ENCODE results near the gene MTG2. TPM values are rescaled to one million over a fixed set of nuclear protein-coding genes. Genes with fewer than 3 reads are reported as not detected.

MTG2 gene
- total and polyA plus RNA-seq, 2 of the 13 experiments (the other 11 are each of a cell fraction or from before 2014, with no cell fraction given), result 20.4 to 37.8 TPM

DNA sequence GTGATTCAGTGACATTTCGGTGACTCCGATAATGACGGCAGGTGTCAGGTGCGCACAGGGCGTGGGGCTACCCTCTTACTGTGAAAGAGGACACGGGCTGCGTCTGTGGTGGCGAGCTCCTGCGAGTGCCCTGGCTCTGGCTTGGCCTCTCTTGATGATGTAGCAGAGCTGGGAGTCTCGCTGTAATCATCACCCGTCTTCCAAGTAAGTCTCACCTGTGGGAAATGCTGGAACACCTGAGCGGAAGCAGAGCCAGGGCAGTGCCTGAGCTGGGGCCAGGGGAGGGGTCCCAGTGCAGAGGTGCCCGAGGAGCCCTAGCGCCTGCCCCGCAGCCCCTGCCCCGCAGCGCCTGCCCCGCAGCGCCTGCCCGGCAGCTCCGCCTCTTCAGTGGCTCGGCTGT is 60.3 kb downstream of the MTG2 start (continued):
- no peak for TF ChIP-seq AHDC1 (CRISPR knock-in tag; IDR thresholded peaks at IDR 0.05; ENCODE audit: borderline replicate concordance)
- 0 out of 2 replicates have a peak, but pooled peaks have one; percentile 31 for TF ChIP-seq RBFOX2 (IDR thresholded peaks at IDR 0.05; ENCODE audit: low read depth, low read length)

- POLR2A ChIA-PET, result no interaction called here
- in situ Hi-C loops (cut with HindIII; ENCODE audit: extremely low pct_ligation_motif_present, low pct_unique_long_range_greater_than_20kb) (no loop called here), intact Hi-C loops (cut with micrococcal nuclease; ENCODE audit: unreplicated experiment) (no loop called here)
- H3K36me3 ChIP-seq (replicated peaks in 1 of 2; ENCODE audit: control insufficient read depth in 1 of 2, insufficient read depth in 2 of 2, low read length in 2 of 2), result peaks cover 17 to 22% of the 10 kb centered on the region in 2 experiments; a peak in 4 of 5 replicates
- H3K4me2 ChIP-seq (ENCODE audit: low read depth, low read length), result no peak overlapping the region
- no peak for ATAC-seq
- H3K27me3 ChIP-seq (ENCODE audit: control insufficient read depth in 1 of 2, insufficient read depth in 2 of 2, low read length in 2 of 2), result no peaks in the 10 kb centered on the region; a peak in 1 of 5 replicates
- H3K9me3 ChIP-seq (ENCODE audit: low read length), result no peaks in the 10 kb centered on the region
- H2AFZ ChIP-seq (ENCODE audit: low read length), result no peak overlapping the region
- no peak overlapping the region for H3K27ac ChIP-seq (ENCODE audit: extremely low read length, insufficient read depth, low read length)
- H3K79me2 ChIP-seq (ENCODE audit: insufficient read depth, low read length), result peaks cover 86% of the 10 kb centered on the region
- CTCF ChIA-PET (ENCODE audit: low intra/inter-chr PET ratio, low total read pairs), result no interaction called here
- no peak for FAIRE-seq
- BruUV-seq (replicated peaks), result no TSS peak
- no peak overlapping the region for H3K9ac ChIP-seq (ENCODE audit: insufficient read depth, low read depth, low read length)
- peaks cover 88% of the 10 kb centered on the region for H4K20me1 ChIP-seq (ENCODE audit: insufficient read depth, low read length)
- no peak overlapping the region for H3K4me3 ChIP-seq (replicated peaks in 1 of 3; ENCODE audit: insufficient read depth in 1 of 3, low read depth in 2 of 3, low read length in 3 of 3)
- WGBS (ENCODE audit: low lambda C conversion rate), result 92% methylated on average over 21 of the region's 21 CpGs
- DNase-seq (ENCODE audit: low spot score), result no peak
- peaks cover 58% of the 10 kb centered on the region for H3K4me1 ChIP-seq (ENCODE audit: insufficient read depth, low read length)
- TF ChIP-seq HIVEP1 (CRISPR knock-in tag; IDR thresholded peaks at IDR 0.05) (peak; percentile 50; the same call in 1 of the 2 replicates), RXRA (CRISPR knock-in tag; IDR thresholded peaks at IDR 0.05) (0 out of 2 replicates have a peak, but pooled peaks have one; percentile 9), RBFOX2 (IDR thresholded peaks at IDR 0.05; ENCODE audit: low read depth, low read length) (0 out of 2 replicates have a peak, but pooled peaks have one; percentile 25), GLMP (CRISPR knock-in tag; IDR thresholded peaks at IDR 0.05; ENCODE audit: borderline replicate concordance) (no peak), REXO4 (CRISPR knock-in tag; IDR thresholded peaks at IDR 0.05; ENCODE audit: borderline replicate concordance) (no peak), KLF13 (CRISPR knock-in tag; IDR thresholded peaks at IDR 0.05) (no peak), ELF3 (CRISPR knock-in tag; IDR thresholded peaks at IDR 0.05) (no peak), ZNF776 (CRISPR knock-in tag; IDR thresholded peaks at IDR 0.05) (no peak), CSRNP2 (CRISPR knock-in tag; conservative IDR thresholded peaks at IDR 0.05; ENCODE audit: low read depth) (no peak), ZNF605 (CRISPR knock-in tag; IDR thresholded peaks at IDR 0.05) (no peak), ISL2 (CRISPR knock-in tag; IDR thresholded peaks at IDR 0.05) (no peak)
- TF ChIP-seq, protein P1, sequence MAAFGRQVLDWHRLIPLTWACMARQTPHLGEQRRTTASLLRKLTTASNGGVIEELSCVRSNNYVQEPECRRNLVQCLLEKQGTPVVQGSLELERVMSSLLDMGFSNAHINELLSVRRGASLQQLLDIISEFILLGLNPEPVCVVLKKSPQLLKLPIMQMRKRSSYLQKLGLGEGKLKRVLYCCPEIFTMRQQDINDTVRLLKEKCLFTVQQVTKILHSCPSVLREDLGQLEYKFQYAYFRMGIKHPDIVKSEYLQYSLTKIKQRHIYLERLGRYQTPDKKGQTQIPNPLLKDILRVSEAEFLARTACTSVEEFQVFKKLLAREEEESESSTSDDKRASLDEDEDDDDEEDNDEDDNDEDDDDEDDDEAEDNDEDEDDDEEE (CRISPR knock-in tag; IDR thresholded peaks at IDR 0.05), result peak; percentile 40; the same call in 1 of the 2 replicates
These were observed 61.2 kb downstream of the MTG2 start for GRCh38 chr20:62243906-62244515.

Data from HepG2 (cell line).